Activated B cell treated with CpG ODN at 0.5 μM for 24 hours (primary cell): Measurements from ENCODE around the gene ZNF599. TPM values are rescaled to one million over a fixed set of nuclear protein-coding genes. Genes with fewer than 3 reads are reported as not detected.
"Not testable (repeated sequence)": the region's sequence is repeated elsewhere in the genome, so short reads cannot be mapped to it uniquely, and the experiment has no call there.

Experiments used
- ATAC-seq: fragments of 200-7000 bp; cut with Tn5 transposase; one replicate; pipeline ENCODE4 v1.10.0; 2021; ENCODE audit warnings: low read depth, mild to moderate bottlenecking, moderate library complexity
- CTCF ChIA-PET: fragments of 350-600 bp; sonication (Branson Sonifier 250); formaldehyde crosslinking; loops from one replicate; lab custom pipeline; 2021; ENCODE audit warnings: antibody characterized with exemption; lab: Charles Lee
- POLR2A ChIA-PET: fragments of 350-600 bp; sonication (Branson Sonifier 250); formaldehyde crosslinking; loops from one replicate; lab custom pipeline; 2021; ENCODE audit warnings: antibody characterized with exemption; lab: Charles Lee
- DNase-seq: peaks from one replicate; pipeline ENCODE4 v3.0.0; 2022
- H3K27ac Mint-ChIP-seq: one replicate; pipeline ENCODE4 v1.8.0; 2020; ENCODE audit warnings: mixed read lengths
- H3K27me3 Mint-ChIP-seq: one replicate; pipeline ENCODE4 v1.8.0; 2021; ENCODE audit warnings: mixed read lengths
- H3K36me3 Mint-ChIP-seq: one replicate; pipeline ENCODE4 v1.8.0; 2021; ENCODE audit warnings: low read depth, mixed read lengths
- H3K4me1 Mint-ChIP-seq: one replicate; pipeline ENCODE4 v1.8.0; 2021; ENCODE audit warnings: mixed read lengths
- H3K4me3 Mint-ChIP-seq: one replicate; pipeline ENCODE4 v1.8.0; 2020; ENCODE audit warnings: mild to moderate bottlenecking, mixed read lengths
- H3K9me3 Mint-ChIP-seq: one replicate; pipeline ENCODE4 v1.8.0; 2020; ENCODE audit warnings: mixed read lengths
- CTCF ChIP-seq: fragments of 200-600 bp; IDR thresholded peaks from one replicate; pipeline ENCODE4 v1.8.0; 2022; ENCODE audit warnings: antibody characterized with exemption, mild to moderate bottlenecking
- intact Hi-C: fragments of 100-400 bp; cut with micrococcal nuclease; formaldehyde crosslinking; loops from one replicate; pipeline ENCODE4 v1.15.1; 2024
- total RNA-seq: library from RNA; stranded (reverse); gene quantifications from 2 replicates; pipeline ENCODE4 v1.2.3, GENCODE V29; 2022

Gene ZNF599
- total RNA-seq, 1 donor from 2014 or later = 3.6 TPM

GRCh38 chr19:34806976-34807860 lies 34.2 kb upstream of the ZNF599 start:
- DNase-seq = no peak
- Mint-ChIP-seq H3K4me1 (peaks cover 4% of the 10 kb centered on the region), H3K27ac (no peak overlapping the region), H3K9me3 (peaks cover 9% of the 10 kb centered on the region), H3K4me3 (no peak overlapping the region), H3K36me3 (no peaks in the 10 kb centered on the region), H3K27me3 (peaks cover 5% of the 10 kb centered on the region)
- ChIA-PET CTCF (no interaction called here), POLR2A (no interaction called here)
- intact Hi-C loops = no loop called here
- TF ChIP-seq CTCF = no peak
- no peak for ATAC-seq

- H3K27me3 Mint-ChIP-seq = peaks cover 5% of the 10 kb centered on the region
- no peak overlapping the region for H3K4me3 Mint-ChIP-seq
- H3K36me3 Mint-ChIP-seq = no peaks in the 10 kb centered on the region
- ChIA-PET CTCF (no interaction called here), POLR2A (no interaction called here)
- peaks cover 6% of the 10 kb centered on the region for H3K9me3 Mint-ChIP-seq
- intact Hi-C loops = no loop called here
- no peak overlapping the region for H3K27ac Mint-ChIP-seq
- ATAC-seq (no peak), DNase-seq (no peak)
- TF ChIP-seq CTCF = no peak
- H3K4me1 Mint-ChIP-seq = no peaks in the 10 kb centered on the region
Measured at GRCh38 chr19:34804115-34804514, 31.1 kb upstream of the ZNF599 start.

GRCh38 chr19:34796953-34797352 lies 23.9 kb upstream of the ZNF599 start:
- CTCF ChIA-PET, H3K27me3 Mint-ChIP-seq, POLR2A ChIA-PET, DNase-seq, ATAC-seq, H3K4me1 Mint-ChIP-seq, H3K9me3 Mint-ChIP-seq, H3K27ac Mint-ChIP-seq, H3K4me3 Mint-ChIP-seq, H3K36me3 Mint-ChIP-seq, intact Hi-C loops: not testable (repeated sequence)

DNA sequence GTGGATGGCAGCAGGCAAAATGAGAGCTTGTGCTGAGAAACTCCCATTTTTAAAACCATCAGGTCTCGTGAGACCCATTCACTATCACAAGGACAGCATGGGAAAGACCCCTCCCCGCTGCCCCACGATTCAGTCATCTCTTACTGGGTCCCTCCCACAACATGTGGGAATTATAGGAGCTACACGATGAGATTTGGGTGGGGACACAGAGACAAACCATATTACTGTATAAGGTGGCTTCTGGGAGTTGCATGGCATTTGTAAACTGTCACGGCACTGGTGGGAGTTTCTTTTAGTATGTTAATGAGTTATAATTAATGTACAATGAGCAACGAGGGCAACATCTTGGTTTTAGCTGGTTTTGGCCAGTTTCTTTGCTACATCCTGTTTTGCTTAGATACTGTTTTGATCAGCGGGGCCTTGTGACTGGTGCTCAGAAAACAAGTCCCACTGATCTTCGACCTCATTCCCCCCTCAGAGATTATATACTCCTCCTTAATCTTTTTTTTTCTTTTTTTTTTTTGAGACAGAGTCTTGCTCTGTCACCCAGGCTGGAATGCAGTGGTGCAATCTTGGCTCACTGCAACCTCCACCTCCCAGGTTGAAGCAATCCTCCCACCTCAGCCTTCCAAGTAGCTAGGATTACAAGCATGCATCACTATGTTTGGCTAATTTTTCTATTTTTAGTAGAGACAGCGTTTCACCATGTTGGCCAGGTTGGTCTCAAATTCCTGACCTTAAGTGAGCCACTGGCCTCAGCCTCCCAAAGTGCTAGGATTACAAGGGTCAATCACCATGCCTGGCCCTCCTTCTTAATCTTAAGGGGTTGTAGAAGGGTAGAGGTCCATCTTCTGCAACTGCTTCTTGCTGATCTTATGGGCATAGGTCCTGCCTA lies 21.3 kb upstream of the ZNF599 start:
- ATAC-seq = no peak
- no peak for TF ChIP-seq CTCF
- peaks cover 2% of the 10 kb centered on the region for H3K36me3 Mint-ChIP-seq
- H3K4me1 Mint-ChIP-seq = peaks cover 5% of the 10 kb centered on the region
- intact Hi-C loops = no loop called here
- H3K9me3 Mint-ChIP-seq = peaks cover 8% of the 10 kb centered on the region
- peaks cover 14% of the 10 kb centered on the region for H3K27me3 Mint-ChIP-seq
- no peak for DNase-seq
- POLR2A ChIA-PET = no interaction called here
- H3K27ac Mint-ChIP-seq = no peak overlapping the region
- CTCF ChIA-PET = no interaction called here
- no peak overlapping the region for H3K4me3 Mint-ChIP-seq

- intact Hi-C loops = no loop called here
- no peak for TF ChIP-seq CTCF
- H3K27ac Mint-ChIP-seq = no peak overlapping the region
- H3K4me1 Mint-ChIP-seq = peaks cover 5% of the 10 kb centered on the region
- CTCF ChIA-PET = no interaction called here
- no peak for ATAC-seq
- POLR2A ChIA-PET = no interaction called here
- H3K4me3 Mint-ChIP-seq = no peak overlapping the region
- DNase-seq = no peak
- H3K36me3 Mint-ChIP-seq = peaks cover 2% of the 10 kb centered on the region
- peaks cover 14% of the 10 kb centered on the region for H3K27me3 Mint-ChIP-seq
- peaks cover 5% of the 10 kb centered on the region for H3K9me3 Mint-ChIP-seq
Measured at GRCh38 chr19:34793565-34793964, 20.6 kb upstream of the ZNF599 start.
